NCI-H1436 treated with DMSO at 0.1 percent for 48 hours (cell line): ENCODE measurements around the gene MOB1B.
"Not testable (repeated sequence)": the region's sequence is repeated elsewhere in the genome, so short reads cannot be mapped to it uniquely, and the experiment has no call there.

ENCODE experiments used
- DNase-seq: peaks from one replicate; lab custom pipeline; 2025; lab: John Stamatoyannopoulos, UW

The MOB1B gene

DNA sequence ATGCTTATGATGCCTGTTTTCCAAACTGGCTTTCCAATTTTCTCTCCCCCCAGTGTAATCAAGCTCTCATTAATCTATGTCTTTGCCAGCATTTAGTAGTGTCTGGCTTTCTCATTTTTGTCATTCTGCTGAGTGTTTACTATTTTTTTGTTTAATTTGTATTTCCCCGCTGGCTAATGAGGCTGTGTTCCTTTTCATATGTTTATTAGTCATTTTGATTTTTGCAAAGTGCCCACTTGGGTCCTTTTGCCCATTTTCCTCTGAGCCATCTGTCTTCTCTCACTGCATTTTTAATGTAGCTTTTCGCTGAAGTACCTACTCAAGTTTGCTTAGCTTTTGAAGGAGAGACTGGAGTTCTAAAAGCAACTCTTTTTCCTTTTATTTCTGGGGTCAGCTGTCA is 106.0 kb downstream of the MOB1B start:
- DNase-seq = no peak

DNA sequence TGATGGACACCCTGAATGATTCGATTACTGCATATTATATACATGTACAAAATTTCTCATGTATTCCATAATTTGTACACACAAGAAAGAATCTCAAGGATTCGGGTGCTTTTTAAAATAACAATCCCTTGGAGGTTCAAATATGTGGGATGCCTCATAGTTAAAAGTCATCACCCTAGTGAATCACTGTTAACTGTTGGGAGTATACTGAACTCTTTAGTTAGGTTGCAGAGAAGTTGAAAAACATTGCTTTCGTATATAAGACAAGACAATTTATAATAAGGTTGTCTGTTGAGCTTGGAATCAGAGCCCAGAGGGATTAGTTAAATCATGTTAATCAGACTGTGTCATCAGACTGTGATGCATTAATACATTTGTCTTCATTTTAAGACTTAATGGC is 106.9 kb downstream of the MOB1B start:
- no peak for DNase-seq

DNA sequence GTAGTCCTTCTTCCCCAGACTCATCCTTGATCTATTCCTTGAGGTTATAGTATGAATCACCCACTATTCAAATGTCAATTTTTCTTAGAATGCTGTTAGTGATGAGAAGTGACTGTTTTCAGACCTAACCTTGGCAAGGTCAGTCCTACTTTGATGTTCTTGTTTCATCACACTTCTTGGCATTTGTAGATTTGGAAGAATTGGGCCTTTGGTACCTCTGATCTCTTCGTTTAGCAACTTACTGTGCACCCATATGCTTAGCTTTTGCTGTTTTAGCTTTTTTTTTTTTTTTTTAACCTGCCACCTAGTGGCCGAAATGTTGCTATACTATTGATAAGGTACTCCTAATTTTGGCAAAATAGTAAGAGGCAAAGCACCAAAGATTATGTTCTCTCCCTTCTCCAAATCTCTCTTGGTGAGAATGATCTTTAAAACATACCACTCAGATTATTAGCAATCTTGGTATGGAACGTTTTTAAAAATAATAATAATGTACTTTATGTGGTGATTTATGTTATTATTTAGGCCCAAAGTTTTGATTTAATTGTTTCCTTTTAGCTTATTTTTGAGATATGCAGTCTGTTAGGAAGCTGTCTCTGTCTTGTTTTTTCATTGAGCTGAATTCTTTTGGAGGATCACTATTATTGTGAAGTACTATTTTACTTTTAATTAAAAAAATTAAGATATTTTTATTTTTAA is 107.9 kb downstream of the MOB1B start:
- DNase-seq = no peak

- no peak for DNase-seq
Observed at GRCh38 chr4:71011451-71011850, 109.3 kb downstream of the MOB1B start.

DNA sequence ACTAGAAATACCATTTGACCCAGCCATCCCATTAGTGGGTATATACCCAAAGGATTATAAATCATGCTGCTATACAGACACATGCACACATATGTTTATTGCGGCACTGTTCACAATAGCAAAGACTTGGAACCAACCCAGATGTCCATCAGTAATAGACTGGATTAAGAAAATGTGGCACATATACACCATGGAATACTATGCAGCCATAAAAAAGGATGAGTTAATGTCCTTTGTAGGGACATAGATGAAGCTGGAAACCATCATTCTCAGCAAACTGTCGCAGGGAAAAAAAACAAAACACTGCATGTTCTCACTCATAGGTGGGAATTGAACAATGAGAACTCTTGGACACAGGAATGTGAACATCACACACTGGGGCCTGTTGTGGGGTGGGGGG is 115.2 kb downstream of the MOB1B start:
- DNase-seq = not testable (repeated sequence)

DNA sequence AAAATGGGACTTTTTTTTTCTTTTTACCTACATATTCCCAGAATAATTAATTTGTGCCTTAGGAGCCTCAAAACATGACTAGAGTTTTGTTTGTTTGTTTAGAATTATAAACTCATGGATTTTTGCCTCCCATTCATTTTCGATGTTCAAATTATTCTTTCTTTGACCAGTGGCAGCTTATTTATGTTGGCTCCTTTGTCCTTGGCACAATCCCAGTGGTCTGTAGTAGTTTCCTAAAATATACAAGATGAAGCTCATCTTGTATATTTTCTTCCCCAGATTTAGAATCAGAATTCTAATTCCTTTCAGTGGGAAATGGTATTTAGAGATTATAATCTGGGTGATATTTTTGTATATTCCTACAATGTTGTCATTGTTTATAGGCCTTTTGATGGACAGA is 118.4 kb downstream of the MOB1B start:
- no peak for DNase-seq

DNA sequence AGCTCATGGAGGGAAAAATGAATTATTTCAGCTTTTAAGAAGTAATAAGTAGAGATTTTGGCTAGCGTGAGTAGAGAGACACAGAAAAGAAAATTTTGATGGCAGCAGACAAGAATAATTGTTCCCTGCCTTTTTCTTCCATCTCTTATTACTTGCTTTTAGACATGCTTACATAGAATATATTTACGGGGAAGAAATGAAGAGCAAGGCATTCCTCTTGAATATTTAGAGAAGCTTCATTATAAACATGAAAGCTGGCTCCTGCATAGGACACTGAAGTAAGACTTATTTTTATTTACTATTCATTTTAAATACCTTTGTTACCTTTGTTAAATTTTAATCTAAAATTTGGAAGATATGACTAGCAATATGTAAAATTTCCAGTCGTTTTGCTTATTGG is 123.5 kb downstream of the MOB1B start:
- no peak for DNase-seq

- no peak for DNase-seq
Observed at GRCh38 chr4:71026086-71026485, 123.9 kb downstream of the MOB1B start.

GRCh38 chr4:71027611-71028010 is 125.4 kb downstream of the MOB1B start:
- DNase-seq = no peak

DNA sequence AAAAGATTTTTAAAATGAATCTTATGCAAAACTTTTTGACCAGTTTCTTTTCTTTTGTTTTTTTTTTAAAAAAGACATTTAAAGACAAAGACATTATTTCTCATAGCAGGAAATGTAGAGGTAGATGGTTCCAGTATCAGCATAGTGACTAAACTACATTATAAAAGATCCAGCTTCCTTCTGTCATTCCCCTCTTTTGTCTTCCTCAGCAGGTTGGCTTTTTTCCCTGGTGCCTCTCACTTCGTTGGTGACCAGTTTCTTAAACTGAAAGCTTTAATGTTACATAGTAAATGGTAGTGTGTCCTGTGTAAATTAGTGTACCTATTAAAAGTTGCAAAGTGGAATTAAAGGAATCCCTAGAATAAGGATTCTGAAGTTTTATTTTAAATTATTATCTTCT is 127.3 kb downstream of the MOB1B start:
- DNase-seq = no peak

GRCh38 chr4:71032106-71032505 is 129.9 kb downstream of the MOB1B start:
- DNase-seq = not testable (repeated sequence)
